Nephron (organoid): Measurements from ENCODE around the gene GPR149.
"Not testable (repeated sequence)": the region's sequence is repeated elsewhere in the genome, so short reads cannot be mapped to it uniquely, and the experiment has no call there.

Experiments used
- H3K27ac Mint-ChIP-seq, 3 experiments: 2 replicates each; pipeline ENCODE4 v1.8.0; 2020; ENCODE audit warnings: mixed read lengths in 3 of 3, mild to moderate bottlenecking in 2 of 3, moderate library complexity in 1 of 3
- H3K27me3 Mint-ChIP-seq: 2 replicates; pipeline ENCODE4 v1.8.0; 2021; ENCODE audit warnings: low read depth, mild to moderate bottlenecking, moderate library complexity, mixed read lengths
- H3K36me3 Mint-ChIP-seq: 2 replicates; pipeline ENCODE4 v1.8.0; 2020; ENCODE audit warnings: low read depth, mixed read lengths
- H3K4me1 Mint-ChIP-seq: 2 replicates; pipeline ENCODE4 v1.8.0; 2020; ENCODE audit warnings: mixed read lengths
- H3K4me3 Mint-ChIP-seq, 3 experiments: 2 replicates each; pipeline ENCODE4 v1.8.0; 2020; ENCODE audit warnings: mild to moderate bottlenecking in 3 of 3, mixed read lengths in 3 of 3, moderate library complexity in 2 of 3
- H3K9me3 Mint-ChIP-seq: 2 replicates; pipeline ENCODE4 v1.8.0; 2020; ENCODE audit warnings: mixed read lengths
- CTCF ChIP-seq, 3 experiments: fragments of 200-600 bp; sonication (generic); IDR thresholded peaks; one replicate each; pipeline ENCODE4 v1.5.0; 2021; ENCODE audit warnings: antibody characterized with exemption in 3 of 3; ENCODE audit not compliant: unreplicated experiment in 3 of 3

GPR149 gene

GRCh38 chr3:154430014-154430413 is at the start of gene GPR149:
Gene GPR149, minus strand, starts transcription at chr3:154430190. Its CDS starts 575 bp downstream, at chr3:154429615.
- H3K4me3 Mint-ChIP-seq: peak within 1 kb of the TSS; percentile 71 to 77 (median 76)
- H3K4me1 Mint-ChIP-seq: peaks cover 11% of the 10 kb centered on the region
- no peak within 1 kb of the TSS for H3K27ac Mint-ChIP-seq
- no peaks in the 10 kb centered on the region for H3K9me3 Mint-ChIP-seq
- TF ChIP-seq CTCF (IDR thresholded peaks at IDR 0.05; ENCODE audit: unreplicated experiment in 3 of 3): no peak
- H3K36me3 Mint-ChIP-seq: no peaks in the 10 kb centered on the region
- H3K27me3 Mint-ChIP-seq: peaks cover 61% of the 10 kb centered on the region

- Mint-ChIP-seq H3K36me3 (no peaks in the 10 kb centered on the region), H3K4me3 (no peak overlapping the region)
Observed at GRCh38 chr3:154473769-154474168, 43.8 kb upstream of the GPR149 start.

GRCh38 chr3:154469585-154469984 is 39.6 kb upstream of the GPR149 start:
- Mint-ChIP-seq H3K4me1 (peaks cover 10% of the 10 kb centered on the region), H3K36me3 (no peaks in the 10 kb centered on the region), H3K9me3 (peaks cover 4% of the 10 kb centered on the region), H3K27me3 (no peaks in the 10 kb centered on the region), H3K4me3 (no peak overlapping the region), H3K27ac (no peak overlapping the region)
- no peak for TF ChIP-seq CTCF (IDR thresholded peaks at IDR 0.05; ENCODE audit: unreplicated experiment in 3 of 3)

More at GRCh38 chr3:154473769-154474168, 43.8 kb upstream of the GPR149 start:
- peaks cover under 1% of the 10 kb centered on the region for H3K4me1 Mint-ChIP-seq
- no peak overlapping the region for H3K27ac Mint-ChIP-seq
- no peaks in the 10 kb centered on the region for H3K27me3 Mint-ChIP-seq
- H3K9me3 Mint-ChIP-seq: peaks cover 4% of the 10 kb centered on the region
- TF ChIP-seq CTCF (IDR thresholded peaks at IDR 0.05; ENCODE audit: unreplicated experiment in 3 of 3): no peak

GRCh38 chr3:154464440-154465190 is 34.6 kb upstream of the GPR149 start:
- Mint-ChIP-seq H3K4me3 (no peak overlapping the region), H3K4me1 (peaks cover 10% of the 10 kb centered on the region), H3K36me3 (no peaks in the 10 kb centered on the region), H3K9me3 (no peaks in the 10 kb centered on the region), H3K27me3 (no peaks in the 10 kb centered on the region), H3K27ac (no peak overlapping the region)
- no peak for TF ChIP-seq CTCF (IDR thresholded peaks at IDR 0.05; ENCODE audit: unreplicated experiment in 3 of 3)

- TF ChIP-seq CTCF (IDR thresholded peaks at IDR 0.05; ENCODE audit: unreplicated experiment in 3 of 3): no peak
- H3K9me3 Mint-ChIP-seq: no peaks in the 10 kb centered on the region
- no peaks in the 10 kb centered on the region for H3K4me1 Mint-ChIP-seq
- no peak overlapping the region for H3K27ac Mint-ChIP-seq
- H3K36me3 Mint-ChIP-seq: no peaks in the 10 kb centered on the region
- no peaks in the 10 kb centered on the region for H3K27me3 Mint-ChIP-seq
- no peak overlapping the region for H3K4me3 Mint-ChIP-seq
Observed at GRCh38 chr3:154458560-154458959, 28.6 kb upstream of the GPR149 start.

- not testable (repeated sequence) for H3K9me3 Mint-ChIP-seq, H3K27ac Mint-ChIP-seq, H3K4me3 Mint-ChIP-seq, H3K4me1 Mint-ChIP-seq, H3K27me3 Mint-ChIP-seq, H3K36me3 Mint-ChIP-seq
Observed at GRCh38 chr3:154439081-154439480, 9.1 kb upstream of the GPR149 start.
